Caki2 (cell line): Measurements from ENCODE around the gene HNRNPM. TPM values are rescaled to one million over a fixed set of nuclear protein-coding genes. Genes with fewer than 3 reads are reported as not detected.

Source experiments
- DNase-seq: peaks from one replicate; pipeline ENCODE4 v3.0.0-alpha.2; 2015; ENCODE audit warnings: low read depth
- in situ Hi-C: cut with HindIII; loops from 2 replicates; pipeline ENCODE4 v1.10.0; 2016; ENCODE audit warnings: low sequenced_read_pairs, low pct_unique_long_range_greater_than_20kb, mixed read lengths
- total RNA-seq: library from RNA; depleted of rRNA; stranded (reverse); fragments of >200 nt; shearing (Covaris generic); gene quantifications from 2 replicates; pipeline ENCODE4 v1.2.3, GENCODE V29; 2014; ENCODE audit warnings: low replicate concordance

The HNRNPM gene
- total RNA-seq, 1 experiment from 2014 or later, result 55.7 TPM

DNA sequence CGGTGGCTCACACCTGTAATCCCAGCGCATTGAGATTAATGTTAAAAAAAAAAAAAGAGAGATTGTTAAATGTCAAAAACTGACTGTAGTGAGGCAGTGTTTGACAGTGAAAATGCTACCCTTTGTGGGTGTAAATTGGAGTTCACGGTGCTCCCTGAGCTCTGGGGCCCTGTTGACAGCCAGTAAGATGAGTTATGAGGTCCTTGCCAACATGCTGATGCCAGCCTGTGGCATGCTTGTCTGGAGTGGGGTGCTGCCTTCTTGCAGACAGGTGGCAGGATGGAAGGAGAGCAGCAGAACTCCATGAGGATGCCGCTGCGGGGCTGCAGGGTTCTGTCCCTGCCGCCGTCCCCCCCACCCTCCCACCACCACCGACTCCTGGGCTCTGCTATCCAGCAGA, 31.7 kb downstream of the HNRNPM start:
- no peak for DNase-seq
- in situ Hi-C loops, result no loop called here

- DNase-seq, result no peak
- in situ Hi-C loops, result no loop called here
Measured at GRCh38 chr19:8477889-8478288, 33.1 kb downstream of the HNRNPM start.

DNA sequence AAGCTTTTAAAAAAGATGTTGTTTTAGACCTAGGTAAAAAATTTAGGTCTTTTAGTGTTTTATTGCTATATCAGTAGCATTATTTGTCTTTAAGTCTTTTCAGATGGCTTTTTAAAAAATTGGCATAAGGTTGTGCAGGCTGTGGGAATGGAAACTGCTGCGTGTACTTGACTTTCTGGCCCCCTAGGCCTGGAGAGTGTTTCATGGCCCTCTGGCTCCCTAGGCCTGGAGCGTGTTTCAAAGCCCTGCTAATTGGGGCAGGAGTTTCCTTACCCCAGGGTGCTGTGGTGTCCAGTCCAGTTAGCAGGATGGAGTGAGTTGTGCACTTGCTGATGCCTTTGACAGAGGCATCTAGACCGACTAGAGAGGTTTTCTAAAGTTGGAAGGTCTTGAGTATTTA, 33.8 kb downstream of the HNRNPM start:
- DNase-seq, result no peak
- in situ Hi-C loops, result no loop called here

- no peak for DNase-seq
- in situ Hi-C loops, result no loop called here
Measured at GRCh38 chr19:8481201-8481600, 36.4 kb downstream of the HNRNPM start.

- in situ Hi-C loops, result no loop called here
- DNase-seq, result no peak
Measured at GRCh38 chr19:8481616-8482015, 36.8 kb downstream of the HNRNPM start.

DNA sequence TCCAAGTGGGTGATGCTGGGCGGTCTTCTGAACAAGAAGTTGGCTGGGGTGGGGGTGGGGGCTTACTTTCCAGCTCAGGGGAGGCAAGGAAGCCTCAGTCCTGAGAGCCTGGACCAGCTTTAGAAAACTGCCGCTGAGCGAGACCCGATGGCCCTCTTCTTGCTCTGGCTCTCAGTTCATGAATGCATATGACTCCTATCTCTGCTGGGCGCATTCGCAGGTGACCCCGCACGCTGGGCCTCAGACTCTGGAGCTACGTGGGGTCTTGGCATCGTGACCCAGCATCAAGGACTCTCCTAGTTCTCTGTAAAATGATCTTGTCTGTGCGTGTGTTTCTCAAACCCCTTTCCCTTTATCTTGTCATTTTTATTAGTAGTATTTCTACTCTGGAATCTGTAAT, 37.9 kb downstream of the HNRNPM start:
- no peak for DNase-seq
- in situ Hi-C loops, result no loop called here

- in situ Hi-C loops, result no loop called here
Measured at GRCh38 chr19:8483165-8483564, 38.4 kb downstream of the HNRNPM start.

DNA sequence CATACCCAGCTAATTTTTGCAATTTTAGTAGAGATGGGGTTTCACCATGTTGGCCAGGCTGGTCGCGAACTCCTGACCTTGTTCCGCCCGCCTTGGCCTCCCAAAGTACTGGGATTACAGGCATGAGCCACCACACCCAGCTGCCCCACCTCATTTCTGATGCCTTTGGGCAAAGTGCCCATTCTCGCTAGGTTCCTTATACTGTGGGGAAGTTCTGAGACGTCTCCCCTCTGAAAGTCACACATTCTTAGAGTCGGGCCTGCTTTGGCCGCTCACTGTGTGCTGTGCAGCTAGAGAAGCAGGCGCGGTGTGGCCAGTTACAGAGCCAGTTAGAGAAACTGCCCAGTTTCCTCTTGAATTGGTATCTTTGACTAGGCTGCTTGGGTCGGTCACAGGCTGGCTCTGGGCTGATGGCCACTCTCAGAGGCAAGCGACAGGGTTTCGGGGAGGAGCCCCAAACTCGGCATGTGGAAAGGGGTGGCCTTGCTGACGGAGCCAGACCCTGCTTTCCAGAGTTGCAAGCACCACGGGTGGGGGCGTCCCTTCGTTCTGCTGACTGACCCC, 39.6 kb downstream of the HNRNPM start:
- in situ Hi-C loops, result no loop called here
- no peak for DNase-seq

More at GRCh38 chr19:8483165-8483564, 38.4 kb downstream of the HNRNPM start:
- no peak for DNase-seq

DNA sequence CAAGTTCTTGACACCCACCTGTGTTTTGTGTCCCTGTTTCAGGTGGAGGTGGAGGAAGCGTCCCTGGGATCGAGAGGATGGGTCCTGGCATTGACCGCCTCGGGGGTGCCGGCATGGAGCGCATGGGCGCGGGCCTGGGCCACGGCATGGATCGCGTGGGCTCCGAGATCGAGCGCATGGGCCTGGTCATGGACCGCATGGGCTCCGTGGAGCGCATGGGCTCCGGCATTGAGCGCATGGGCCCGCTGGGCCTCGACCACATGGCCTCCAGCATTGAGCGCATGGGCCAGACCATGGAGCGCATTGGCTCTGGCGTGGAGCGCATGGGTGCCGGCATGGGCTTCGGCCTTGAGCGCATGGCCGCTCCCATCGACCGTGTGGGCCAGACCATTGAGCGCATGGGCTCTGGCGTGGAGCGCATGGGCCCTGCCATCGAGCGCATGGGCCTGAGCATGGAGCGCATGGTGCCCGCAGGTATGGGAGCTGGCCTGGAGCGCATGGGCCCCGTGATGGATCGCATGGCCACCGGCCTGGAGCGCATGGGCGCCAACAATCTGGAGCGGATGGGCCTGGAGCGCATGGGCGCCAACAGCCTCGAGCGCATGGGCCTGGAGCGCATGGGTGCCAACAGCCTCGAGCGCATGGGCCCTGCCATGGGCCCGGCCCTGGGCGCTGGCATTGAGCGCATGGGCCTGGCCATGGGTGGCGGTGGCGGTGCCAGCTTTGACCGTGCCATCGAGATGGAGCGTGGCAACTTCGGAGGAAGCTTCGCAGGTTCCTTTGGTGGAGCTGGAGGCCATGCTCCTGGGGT, 41.0 kb downstream of the HNRNPM start:
- DNase-seq, result no peak
- in situ Hi-C loops, result no loop called here

GRCh38 chr19:8486661-8487136, 41.9 kb downstream of the HNRNPM start:
- in situ Hi-C loops, result no loop called here
- DNase-seq, result no peak

DNA sequence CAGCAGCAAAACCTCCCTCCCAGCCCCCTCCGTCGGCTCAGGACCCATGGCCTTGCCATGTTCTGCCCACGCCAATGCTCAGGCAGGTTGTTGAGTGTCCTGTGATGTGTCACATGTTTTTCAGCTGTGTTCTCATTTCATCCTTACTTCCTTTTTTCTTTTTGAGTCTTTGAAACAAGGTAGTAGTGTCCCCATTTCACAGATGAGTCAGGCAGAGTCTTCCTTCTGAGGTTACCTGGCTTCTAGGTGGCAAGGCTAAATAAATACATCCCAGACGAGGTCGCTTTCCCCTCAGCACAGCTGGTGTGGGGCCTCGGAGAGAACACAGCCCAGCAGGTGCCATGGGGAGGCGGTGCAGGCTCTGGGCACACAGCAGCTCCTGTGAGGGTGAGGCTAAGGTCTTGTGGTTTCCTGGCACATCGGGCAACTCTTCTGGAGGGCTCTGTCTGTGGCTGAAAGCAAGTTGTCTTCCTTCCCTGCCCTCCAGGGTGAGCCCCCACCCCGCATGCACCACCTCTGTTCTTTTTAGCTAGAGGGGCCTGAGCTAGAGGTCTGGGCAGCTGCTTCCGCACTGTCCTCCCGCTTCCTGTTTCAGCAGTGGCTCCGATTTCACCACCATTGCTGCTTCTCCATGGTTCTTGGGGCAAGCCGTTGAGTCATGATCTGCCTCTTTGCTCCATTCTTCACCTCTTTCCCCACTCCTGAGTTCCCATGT, 42.5 kb downstream of the HNRNPM start:
- in situ Hi-C loops, result no loop called here
- no peak for DNase-seq

- no peak for DNase-seq
- in situ Hi-C loops, result no loop called here
Measured at GRCh38 chr19:8488365-8488764, 43.6 kb downstream of the HNRNPM start.

DNA sequence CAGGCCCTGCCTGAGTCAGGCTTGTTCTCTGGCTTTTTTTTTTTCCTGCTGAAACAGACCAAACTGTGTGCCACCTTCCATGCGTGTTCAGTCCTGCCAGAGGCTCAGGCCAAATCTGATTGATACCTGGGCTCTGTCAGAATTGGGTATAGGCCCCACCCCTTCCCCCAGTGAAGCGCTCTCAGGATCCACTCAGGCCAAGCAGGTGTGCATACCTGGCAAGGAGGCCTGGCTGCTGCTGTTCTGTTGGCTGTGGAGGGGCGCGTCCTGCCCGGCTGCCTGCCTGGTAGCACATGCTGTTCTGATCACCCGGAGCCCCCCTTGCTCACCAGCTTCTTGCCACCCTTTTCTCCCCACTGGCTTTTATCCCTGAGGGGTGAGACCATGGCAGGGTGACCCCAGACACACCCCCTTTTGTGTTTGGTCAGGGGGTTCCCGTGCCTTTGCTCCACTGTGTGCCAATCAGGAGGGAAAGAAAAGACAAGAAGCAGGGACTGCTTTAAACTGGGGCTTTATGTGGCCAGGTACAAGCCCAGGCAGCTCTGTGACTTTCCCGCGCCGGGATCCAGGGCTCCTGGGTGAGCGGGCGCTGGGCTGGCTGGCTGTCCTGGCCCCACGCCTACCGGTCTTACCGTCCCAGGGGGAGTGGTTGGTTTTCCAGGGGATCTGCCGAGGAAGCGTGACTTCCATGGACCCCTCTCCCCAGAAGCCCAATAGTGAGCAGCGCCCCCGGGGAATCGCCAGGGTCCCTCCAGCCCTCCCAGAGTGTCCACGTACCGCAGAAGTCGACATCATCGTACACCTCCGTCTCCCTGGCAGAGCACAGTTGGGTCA, 45.0 kb downstream of the HNRNPM start:
- in situ Hi-C loops, result no loop called here
- no peak for DNase-seq

GRCh38 chr19:8490395-8490760, 45.6 kb downstream of the HNRNPM start:
- in situ Hi-C loops, result no loop called here

GRCh38 chr19:8490873-8491272, 46.1 kb downstream of the HNRNPM start:
- DNase-seq, result no peak
- in situ Hi-C loops, result no loop called here

More at GRCh38 chr19:8490395-8490760, 45.6 kb downstream of the HNRNPM start:
- no peak for DNase-seq

DNA sequence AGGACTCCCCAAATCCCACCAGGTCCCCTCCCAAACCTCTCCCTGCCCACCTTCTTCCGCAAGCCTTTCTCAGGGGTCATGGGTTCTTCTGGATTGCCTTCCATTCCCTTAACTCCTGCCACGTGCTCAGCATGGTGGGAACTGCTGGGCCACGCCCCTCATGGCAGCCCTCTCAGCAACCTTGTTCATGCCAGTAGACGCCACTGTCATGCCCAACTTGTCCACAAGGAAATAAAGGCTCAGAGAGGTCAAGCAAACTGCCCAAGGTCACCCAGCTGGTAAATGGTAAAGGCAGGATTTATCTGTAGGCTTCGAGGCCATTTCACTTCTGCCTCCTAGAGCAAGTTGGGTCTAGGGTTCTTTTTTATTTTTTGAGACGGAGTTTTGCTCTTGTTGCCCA, 46.8 kb downstream of the HNRNPM start:
- in situ Hi-C loops, result no loop called here
- DNase-seq, result no peak

- in situ Hi-C loops, result no loop called here
- no peak for DNase-seq
Measured at GRCh38 chr19:8494158-8494557, 49.4 kb downstream of the HNRNPM start.

DNA sequence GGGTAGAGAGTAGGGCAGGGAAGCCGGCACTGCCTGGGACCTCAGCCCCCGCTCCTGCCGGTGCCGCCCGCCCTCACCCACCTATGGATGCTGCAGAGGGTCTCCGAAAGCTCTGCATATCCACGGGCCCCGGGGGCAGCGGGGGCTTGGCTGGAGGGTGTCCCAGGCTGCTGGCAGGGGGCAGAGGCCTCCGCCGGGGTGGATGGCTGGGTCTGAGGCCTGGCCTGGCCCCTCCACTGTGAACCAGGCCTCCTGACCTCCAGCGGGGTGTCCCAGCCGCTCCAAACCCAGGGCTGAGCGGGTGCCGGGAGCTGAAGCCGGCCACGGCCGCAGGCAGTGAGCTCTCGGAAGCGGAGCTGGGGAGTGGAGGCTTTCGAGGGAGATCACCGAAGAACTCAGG, 53.5 kb downstream of the HNRNPM start:
- no peak for DNase-seq
- in situ Hi-C loops, result no loop called here
